ENCODE measurements around the gene QPRT. TPM values are rescaled to one million over a fixed set of nuclear protein-coding genes. Genes with fewer than 3 reads are reported as not detected.
A peak's percentile ranks its signal among the peaks of the same experiment; 100 is the strongest.
"Not testable (repeated sequence)": the region's sequence is repeated elsewhere in the genome, so short reads cannot be mapped to it uniquely, and the experiment has no call there.

QPRT gene
- total RNA-seq = 1 to 10 TPM; 3.2 to 4.3 TPM

GRCh38 chr16:29678691-29679267, at the start of gene QPRT:
TSS of gene QPRT (plus strand) at chr16:29679180. CDS start at chr16:29679198, 18 bp downstream.
- Mint-ChIP-seq H3K27me3 (no peaks in the 10 kb centered on the region), H3K4me1 (peaks cover 10% of the 10 kb centered on the region), H3K36me3 (ENCODE audit: low read depth) (no peaks in the 10 kb centered on the region), H3K9me3 (no peaks in the 10 kb centered on the region), H3K27ac (peak within 1 kb of the TSS; percentile 68), H3K4me3 (peak within 1 kb of the TSS; percentile 69)
- no peak for ATAC-seq (replicated peaks)

GRCh38 chr16:29629318-29629717, 49.7 kb upstream of the QPRT start:
- not testable (repeated sequence) for H3K9me3 Mint-ChIP-seq; ATAC-seq (replicated peaks); H3K36me3 Mint-ChIP-seq (ENCODE audit: low read depth); H3K4me3 Mint-ChIP-seq; H3K27ac Mint-ChIP-seq; H3K4me1 Mint-ChIP-seq; H3K27me3 Mint-ChIP-seq

GRCh38 chr16:29631658-29632057, 47.3 kb upstream of the QPRT start:
- H3K36me3 Mint-ChIP-seq (ENCODE audit: low read depth); H3K4me1 Mint-ChIP-seq; H3K27me3 Mint-ChIP-seq; H3K4me3 Mint-ChIP-seq; H3K9me3 Mint-ChIP-seq; ATAC-seq (replicated peaks); H3K27ac Mint-ChIP-seq: not testable (repeated sequence)

GRCh38 chr16:29635902-29636301, 43.1 kb upstream of the QPRT start:
- H3K36me3 Mint-ChIP-seq (ENCODE audit: low read depth); ATAC-seq (replicated peaks); H3K4me3 Mint-ChIP-seq: not testable (repeated sequence)

GRCh38 chr16:29636368-29636767, 42.6 kb upstream of the QPRT start:
- not testable (repeated sequence) for H3K27me3 Mint-ChIP-seq; H3K36me3 Mint-ChIP-seq (ENCODE audit: low read depth); H3K4me1 Mint-ChIP-seq; H3K9me3 Mint-ChIP-seq; H3K27ac Mint-ChIP-seq; ATAC-seq (replicated peaks); H3K4me3 Mint-ChIP-seq

More at GRCh38 chr16:29635902-29636301, 43.1 kb upstream of the QPRT start:
- not testable (repeated sequence) for H3K27me3 Mint-ChIP-seq, H3K9me3 Mint-ChIP-seq, H3K4me1 Mint-ChIP-seq, H3K27ac Mint-ChIP-seq

GRCh38 chr16:29638751-29639150, 40.2 kb upstream of the QPRT start:
- ATAC-seq (replicated peaks); H3K36me3 Mint-ChIP-seq (ENCODE audit: low read depth); H3K9me3 Mint-ChIP-seq; H3K27me3 Mint-ChIP-seq; H3K4me3 Mint-ChIP-seq; H3K4me1 Mint-ChIP-seq; H3K27ac Mint-ChIP-seq: not testable (repeated sequence)

- Mint-ChIP-seq H3K27ac (peak overlapping the region; percentile 83), H3K9me3 (no peaks in the 10 kb centered on the region), H3K36me3 (ENCODE audit: low read depth) (no peaks in the 10 kb centered on the region), H3K27me3 (no peaks in the 10 kb centered on the region), H3K4me3 (peak overlapping the region; percentile 59), H3K4me1 (peaks cover 22% of the 10 kb centered on the region)
- ATAC-seq (replicated peaks) = peak; percentile 63
Observed at GRCh38 chr16:29641561-29641960, 37.4 kb upstream of the QPRT start.

- no peak overlapping the region for H3K4me3 Mint-ChIP-seq
- peaks cover 22% of the 10 kb centered on the region for H3K4me1 Mint-ChIP-seq
- ATAC-seq (replicated peaks) = no peak
- no peaks in the 10 kb centered on the region for H3K9me3 Mint-ChIP-seq
- peak overlapping the region; percentile 20 for H3K27ac Mint-ChIP-seq
- no peaks in the 10 kb centered on the region for H3K27me3 Mint-ChIP-seq
- no peaks in the 10 kb centered on the region for H3K36me3 Mint-ChIP-seq (ENCODE audit: low read depth)
Observed at GRCh38 chr16:29643596-29643995, 35.4 kb upstream of the QPRT start.

- no peaks in the 10 kb centered on the region for H3K36me3 Mint-ChIP-seq (ENCODE audit: low read depth)
- no peak overlapping the region for H3K27ac Mint-ChIP-seq
- no peaks in the 10 kb centered on the region for H3K9me3 Mint-ChIP-seq
- no peaks in the 10 kb centered on the region for H3K27me3 Mint-ChIP-seq
- H3K4me1 Mint-ChIP-seq = peaks cover 22% of the 10 kb centered on the region
- H3K4me3 Mint-ChIP-seq = no peak overlapping the region
- ATAC-seq (replicated peaks) = peak; percentile 19
Observed at GRCh38 chr16:29644338-29644857, 34.6 kb upstream of the QPRT start.

GRCh38 chr16:29644973-29645693, 33.8 kb upstream of the QPRT start:
- Mint-ChIP-seq H3K27ac (peak overlapping the region; percentile 31), H3K27me3 (no peaks in the 10 kb centered on the region), H3K4me1 (peaks cover 28% of the 10 kb centered on the region), H3K36me3 (ENCODE audit: low read depth) (no peaks in the 10 kb centered on the region), H3K9me3 (no peaks in the 10 kb centered on the region), H3K4me3 (peak overlapping the region; percentile 40)
- peak; percentile 24 for ATAC-seq (replicated peaks)

GRCh38 chr16:29645694-29646187, 33.2 kb upstream of the QPRT start:
- peak overlapping the region; percentile 40 for H3K4me3 Mint-ChIP-seq
- ATAC-seq (replicated peaks) = peak; percentile 78
- H3K9me3 Mint-ChIP-seq = no peaks in the 10 kb centered on the region
- no peaks in the 10 kb centered on the region for H3K36me3 Mint-ChIP-seq (ENCODE audit: low read depth)
- peaks cover 28% of the 10 kb centered on the region for H3K4me1 Mint-ChIP-seq
- H3K27me3 Mint-ChIP-seq = no peaks in the 10 kb centered on the region
- H3K27ac Mint-ChIP-seq = peak overlapping the region; percentile 31

GRCh38 chr16:29646947-29647346, 32.0 kb upstream of the QPRT start:
- Mint-ChIP-seq H3K4me1 (peaks cover 22% of the 10 kb centered on the region), H3K9me3 (no peaks in the 10 kb centered on the region), H3K36me3 (ENCODE audit: low read depth) (no peaks in the 10 kb centered on the region), H3K27me3 (no peaks in the 10 kb centered on the region), H3K27ac (no peak overlapping the region), H3K4me3 (no peak overlapping the region)
- ATAC-seq (replicated peaks) = no peak

GRCh38 chr16:29649588-29650494, 29.1 kb upstream of the QPRT start:
- Mint-ChIP-seq H3K27ac (peak overlapping the region; percentile 44), H3K4me3 (no peak overlapping the region), H3K27me3 (no peaks in the 10 kb centered on the region), H3K9me3 (no peaks in the 10 kb centered on the region), H3K4me1 (peaks cover 16% of the 10 kb centered on the region), H3K36me3 (ENCODE audit: low read depth) (no peaks in the 10 kb centered on the region)
- ATAC-seq (replicated peaks) = no peak

GRCh38 chr16:29650771-29651170, 28.2 kb upstream of the QPRT start:
- no peaks in the 10 kb centered on the region for H3K9me3 Mint-ChIP-seq
- H3K27me3 Mint-ChIP-seq = no peaks in the 10 kb centered on the region
- no peaks in the 10 kb centered on the region for H3K36me3 Mint-ChIP-seq (ENCODE audit: low read depth)
- no peak overlapping the region for H3K27ac Mint-ChIP-seq
- no peak for ATAC-seq (replicated peaks)
- peaks cover 11% of the 10 kb centered on the region for H3K4me1 Mint-ChIP-seq
- no peak overlapping the region for H3K4me3 Mint-ChIP-seq

Measured in activated T-helper 17 cell treated with anti-CD3 and anti-CD28 coated beads, Interleukin-2, amount 50 U/mL, for 72 hours (primary cell).